Smooth muscle cell of the brain vasculature (primary cell): ENCODE results near the gene ZNF396.

Experiments used
- DNase-seq: peaks from one replicate; pipeline ENCODE4 v3.0.0-alpha.2; 2012; ENCODE audit warnings: low read depth, low spot score

The ZNF396 gene

DNA sequence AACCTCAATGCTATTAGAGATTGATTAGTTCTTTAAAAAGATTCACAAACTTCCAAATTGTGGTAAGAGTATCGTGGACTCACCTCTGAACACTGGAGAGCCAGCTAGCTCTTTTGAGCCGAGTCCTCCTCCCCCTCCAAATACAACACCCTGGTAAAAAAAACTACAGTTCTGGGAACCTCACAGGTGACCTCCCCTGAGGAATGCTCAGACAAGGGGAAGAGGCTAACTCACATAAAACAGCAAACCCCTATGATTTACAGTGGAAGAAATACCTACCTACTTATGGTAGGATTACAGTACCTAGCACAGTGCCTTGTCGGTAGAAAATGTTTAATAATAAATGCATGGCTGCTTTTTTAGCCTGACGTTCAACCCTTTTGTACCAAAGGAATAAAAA is 41.3 kb downstream of the ZNF396 start:
- DNase-seq: no peak

DNA sequence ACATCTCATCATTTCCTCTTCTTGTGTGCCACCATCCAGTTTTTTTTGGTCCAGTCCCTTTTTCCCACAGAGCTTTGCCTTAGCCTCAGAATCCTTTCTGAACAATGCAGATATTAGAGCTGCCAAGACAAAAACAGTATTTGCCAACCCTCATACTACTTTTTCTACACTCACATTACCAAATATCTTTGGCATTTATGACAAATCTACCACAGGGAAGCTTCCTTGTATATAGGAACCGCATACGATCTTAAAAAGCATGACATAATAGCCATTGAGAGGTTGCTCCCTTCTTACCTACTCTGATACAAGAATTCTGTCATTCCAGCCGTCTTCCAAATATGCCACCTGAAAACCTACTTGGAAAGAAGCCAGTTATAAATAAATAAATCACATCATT is 42.3 kb downstream of the ZNF396 start:
- no peak for DNase-seq

DNA sequence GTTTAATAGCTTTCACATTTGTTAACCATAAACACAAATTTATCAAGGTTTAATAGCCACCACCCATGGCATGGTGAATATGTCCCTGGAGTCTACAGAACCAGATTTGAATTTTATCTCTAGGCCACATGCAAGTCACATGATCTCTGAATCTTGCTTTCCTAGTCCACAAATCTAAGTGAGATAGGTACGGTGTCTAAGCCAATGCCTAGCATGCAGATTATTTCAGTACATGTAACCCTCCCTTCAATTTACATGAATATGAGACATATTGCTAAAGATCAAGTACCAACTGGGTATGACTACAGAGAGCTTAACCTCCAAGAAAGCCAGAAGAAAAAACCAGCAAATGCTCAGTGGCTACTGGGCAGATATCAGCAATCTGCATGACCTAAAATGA is 42.9 kb downstream of the ZNF396 start:
- DNase-seq: no peak

DNA sequence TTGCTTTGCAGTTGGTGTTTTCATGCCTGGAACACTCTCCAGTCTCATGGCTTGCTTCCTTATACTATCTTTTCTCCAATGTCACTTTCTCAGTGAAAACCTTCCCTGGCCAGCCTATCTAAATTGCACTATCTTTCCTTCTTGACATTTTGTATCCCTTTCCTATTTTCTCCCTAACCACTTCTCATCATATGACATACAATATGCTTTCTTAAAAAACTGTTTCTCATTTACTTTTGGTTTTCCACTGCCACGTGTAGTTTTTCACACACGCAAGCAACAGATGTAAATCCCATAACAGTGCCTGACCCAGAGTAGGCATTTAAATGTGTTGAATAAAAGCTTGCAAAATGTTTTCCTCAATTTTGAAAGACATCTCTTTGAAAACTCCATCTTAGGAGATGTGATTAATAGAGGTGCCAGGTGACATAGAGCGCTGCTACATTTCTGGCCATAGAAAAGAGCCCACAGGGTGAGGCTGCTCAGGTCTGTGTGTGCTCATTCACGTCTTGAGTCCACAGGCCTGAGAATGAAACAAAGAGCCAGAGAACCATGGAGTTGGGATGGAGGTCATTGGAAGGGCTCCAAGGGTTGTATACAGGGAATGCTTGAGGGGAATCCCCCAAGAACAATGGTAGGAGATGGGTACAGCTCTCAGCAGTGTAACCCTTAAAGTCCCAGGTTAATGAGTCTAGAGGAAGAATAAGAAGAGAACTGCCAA is 45.6 kb downstream of the ZNF396 start:
- DNase-seq: no peak

DNA sequence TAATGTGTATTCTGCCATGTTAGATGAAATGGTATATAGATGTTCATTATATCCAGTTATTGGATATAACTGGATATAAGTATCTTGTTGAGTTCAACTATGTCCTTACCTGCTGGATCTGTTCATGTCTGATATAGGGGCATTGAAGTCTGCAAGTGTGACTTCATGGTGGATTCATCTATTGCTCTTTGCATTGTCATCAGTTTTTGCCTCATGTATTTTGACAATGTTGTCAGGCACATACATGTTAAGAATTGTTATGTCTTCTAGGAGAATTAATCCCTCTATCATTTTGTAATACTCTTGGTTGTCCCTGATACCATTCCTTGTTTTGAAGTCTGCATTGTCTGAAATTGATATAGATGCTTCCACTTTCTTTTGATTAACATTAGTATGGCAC is 48.3 kb downstream of the ZNF396 start:
- no peak for DNase-seq

DNA sequence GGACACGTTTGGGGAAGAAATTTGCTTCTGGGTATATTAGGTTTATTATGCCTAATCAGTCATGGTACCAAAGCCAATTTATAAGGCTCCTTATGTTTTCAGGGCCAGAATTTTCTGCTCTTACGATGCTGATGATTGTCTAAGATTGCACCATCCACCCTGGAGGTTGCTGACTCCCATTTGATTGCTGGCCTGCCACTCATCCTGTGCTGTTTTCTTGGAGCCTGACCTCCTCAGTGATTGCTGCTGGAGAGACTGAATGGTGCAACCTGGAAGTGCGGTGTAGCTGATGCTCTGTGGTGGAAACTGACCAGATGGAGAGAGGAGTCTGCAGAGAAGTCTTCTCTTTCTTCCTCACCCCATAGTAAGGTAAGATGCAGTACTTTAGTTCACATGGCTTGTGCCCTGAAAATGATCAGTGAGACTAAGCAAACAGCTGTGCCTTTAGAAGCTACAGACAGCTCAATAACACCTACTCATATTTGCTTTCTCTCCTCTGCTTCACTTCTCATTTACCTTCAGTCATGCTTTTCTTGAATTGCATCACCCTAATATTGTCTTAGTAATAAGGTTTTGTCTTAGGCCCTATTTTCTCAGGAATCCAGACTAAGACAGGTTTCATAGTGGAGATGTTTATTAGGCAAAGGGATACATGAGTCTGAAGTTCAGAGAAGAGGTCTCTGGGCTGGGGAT is 50.3 kb downstream of the ZNF396 start:
- no peak for DNase-seq

DNA sequence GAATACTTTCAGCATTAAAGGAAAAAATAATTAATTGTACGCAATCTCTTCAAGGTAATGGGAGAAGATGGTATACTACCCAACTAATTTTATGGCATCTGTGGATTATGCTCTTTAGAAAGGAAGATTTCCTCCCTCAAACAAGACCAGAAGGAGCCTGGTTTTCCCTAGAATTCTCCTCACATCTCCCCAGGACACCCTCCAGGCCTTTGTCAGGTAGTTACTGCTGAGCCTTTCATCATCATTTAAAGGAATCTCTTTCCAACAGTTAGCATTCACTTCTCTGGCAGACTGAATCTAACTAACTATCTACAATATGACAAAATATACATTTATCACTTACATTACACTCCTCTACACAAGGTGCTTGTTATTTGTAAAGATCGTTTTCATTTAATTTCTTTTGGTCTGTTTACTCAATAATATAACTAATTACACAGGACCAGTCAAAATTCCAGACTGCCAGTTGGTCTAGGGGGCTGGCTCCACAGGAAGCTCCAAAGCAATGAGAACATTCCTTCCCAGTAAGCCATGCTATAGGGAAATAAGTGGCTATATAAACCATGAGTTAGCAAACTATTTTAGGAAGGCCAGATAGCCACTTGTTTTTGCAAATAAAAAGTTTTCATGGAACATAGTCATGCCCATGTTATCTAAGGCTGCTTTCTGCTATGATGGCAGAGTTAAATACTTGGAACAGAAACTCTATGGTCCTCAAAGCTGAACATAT is 52.0 kb downstream of the ZNF396 start:
- no peak for DNase-seq

DNA sequence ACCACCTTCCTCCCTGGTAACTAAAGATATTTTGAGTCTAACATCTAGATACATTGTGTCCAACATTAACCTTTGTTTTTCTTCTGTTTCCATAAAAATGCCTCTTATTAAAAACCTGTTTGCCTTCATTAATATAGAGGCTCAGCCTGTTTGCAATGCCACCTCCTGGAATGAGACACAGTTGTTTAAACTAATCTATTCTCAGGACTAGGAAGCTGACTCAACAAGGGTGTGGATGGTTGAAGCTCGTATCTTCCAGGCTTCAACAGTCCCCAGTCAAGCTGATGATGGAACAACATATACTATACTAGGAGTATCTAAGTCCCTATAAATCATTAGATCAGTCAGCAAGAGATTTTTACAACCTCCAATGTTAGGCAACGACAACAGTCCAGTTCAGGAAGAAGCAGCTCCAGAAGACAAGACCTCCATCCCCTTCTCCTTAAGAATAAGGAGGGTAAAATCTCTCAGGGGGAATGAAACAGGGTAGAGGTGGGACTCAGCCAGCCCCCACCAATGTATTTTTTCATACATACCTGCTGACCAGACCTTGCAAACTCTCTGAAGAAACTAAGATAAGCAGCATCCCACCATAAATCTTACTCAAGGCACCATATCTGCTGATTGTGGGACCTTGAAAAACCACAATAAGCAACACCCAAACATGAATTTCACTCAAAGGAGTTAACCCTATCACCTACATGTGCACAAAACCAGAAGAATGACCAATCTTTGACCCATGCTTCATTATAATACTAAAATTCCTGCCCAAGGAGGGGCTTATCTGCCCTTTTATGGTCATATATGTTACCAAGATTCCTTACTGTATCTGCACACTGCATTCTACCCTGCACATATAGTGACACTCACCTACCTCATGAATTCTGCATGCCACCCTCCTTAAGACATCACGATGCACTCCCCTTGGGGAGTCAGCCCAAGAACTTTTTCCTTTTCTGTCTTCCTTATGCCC is 54.4 kb downstream of the ZNF396 start:
- DNase-seq: no peak
